Epidermal melanocyte (primary cell): ENCODE measurements around the gene GLI3.

Experiments
- DNase-seq: peaks from one replicate; pipeline ENCODE4 v3.0.0; 2011; ENCODE audit warnings: low spot score; ENCODE audit not compliant: insufficient read length

The GLI3 gene

GRCh38 chr7:42039921-42040320 lies 197.1 kb downstream of the GLI3 start:
- DNase-seq: no peak

GRCh38 chr7:42035210-42035609 lies 201.8 kb downstream of the GLI3 start:
- no peak for DNase-seq

- DNase-seq: no peak
Measured at GRCh38 chr7:42033480-42033879, 203.5 kb downstream of the GLI3 start.

- DNase-seq: no peak
Measured at GRCh38 chr7:42029405-42029804, 207.6 kb downstream of the GLI3 start.

- no peak for DNase-seq
Measured at GRCh38 chr7:42027521-42027920, 209.5 kb downstream of the GLI3 start.

GRCh38 chr7:42026622-42027197 lies 210.3 kb downstream of the GLI3 start:
- no peak for DNase-seq

- no peak for DNase-seq
Measured at GRCh38 chr7:42025635-42026375, 211.2 kb downstream of the GLI3 start.

- DNase-seq: no peak
Measured at GRCh38 chr7:42024537-42024936, 212.5 kb downstream of the GLI3 start.

- no peak for DNase-seq
Measured at GRCh38 chr7:42023262-42023661, 213.7 kb downstream of the GLI3 start.

- DNase-seq: no peak
Measured at GRCh38 chr7:42022791-42023190, 214.2 kb downstream of the GLI3 start.

- DNase-seq: no peak
Measured at GRCh38 chr7:42022056-42022455, 215.0 kb downstream of the GLI3 start.

- no peak for DNase-seq
Measured at GRCh38 chr7:42021631-42022030, 215.4 kb downstream of the GLI3 start.

- DNase-seq: no peak
Measured at GRCh38 chr7:42020061-42020460, 216.9 kb downstream of the GLI3 start.

GRCh38 chr7:42017349-42017986 lies 219.5 kb downstream of the GLI3 start:
- DNase-seq: no peak

- DNase-seq: no peak
Measured at GRCh38 chr7:42016517-42016916, 220.5 kb downstream of the GLI3 start.

- DNase-seq: no peak
Measured at GRCh38 chr7:42014625-42015618, 222.1 kb downstream of the GLI3 start.

- no peak for DNase-seq
Measured at GRCh38 chr7:42012786-42013360, 224.1 kb downstream of the GLI3 start.

- no peak for DNase-seq
Measured at GRCh38 chr7:42012313-42012712, 224.7 kb downstream of the GLI3 start.

GRCh38 chr7:42011846-42012245 lies 225.2 kb downstream of the GLI3 start:
- no peak for DNase-seq

- DNase-seq: no peak
Measured at GRCh38 chr7:42010751-42011150, 226.3 kb downstream of the GLI3 start.
